OCI-LY1 (cell line): Measurements from ENCODE around the gene CARNS1.

Experiments
- CTCF ChIP-seq: fragments of 200-600 bp; sonication (generic), shearing (Covaris generic); IDR thresholded peaks from 2 replicates; pipeline ENCODE4 v1.5.1; 2017; ENCODE audit warnings: mild to moderate bottlenecking, antibody characterized with exemption, low read length, moderate library complexity, mixed read lengths
- EZH2 ChIP-seq: fragments of 200-600 bp; sonication (generic), shearing (Covaris generic); IDR thresholded peaks from 2 replicates; pipeline ENCODE4 v1.8.0; 2017; ENCODE audit warnings: borderline replicate concordance, mixed run types, mild to moderate bottlenecking, antibody characterized with exemption, low read length, moderate library complexity, mixed read lengths

- TF ChIP-seq CTCF (no peak), EZH2 (no peak)
These were observed 26.4 kb downstream of the CARNS1 start for GRCh38 chr11:67441731-67442351.
